HCT116 (cell line): ENCODE data around the gene SNRNP25. TPM values are rescaled to one million over a fixed set of nuclear protein-coding genes. Genes with fewer than 3 reads are reported as not detected.

Experiments
- ATAC-seq: fragments of 200-7000 bp; cut with Tn5 transposase; 2 replicates; pipeline ENCODE4 v1.9.1; 2020; ENCODE audit warnings: mild to moderate bottlenecking, moderate library complexity
- BruUV-seq: library from RNA; stranded (reverse); fragments of 400-500 nt; replicated peaks from 2 replicates; lab custom pipeline; 2021; lab: Mats Ljungman, UMichigan
- CTCF ChIA-PET: fragments of 300-600 bp; sonication (Branson Sonifier 250); formaldehyde crosslinking; loops from one replicate; lab custom pipeline; 2021; ENCODE audit warnings: antibody characterized with exemption; lab: Charles Lee
- POLR2A ChIA-PET: fragments of 300-600, 350-600 bp; sonication (Branson Sonifier 250); formaldehyde crosslinking; loops from one replicate; lab custom pipeline; 2021; ENCODE audit warnings: antibody characterized with exemption; lab: Charles Lee
- RAD21 ChIA-PET, 2 experiments: fragments of 300-600 bp; sonication (Branson Sonifier 250); formaldehyde crosslinking; loops; one replicate each; lab custom pipeline; 2023; ENCODE audit warnings: low total read pairs in 2 of 2; ENCODE audit not compliant: uncharacterized antibody in 2 of 2, unreplicated experiment in 2 of 2, low non-redundant PET in 1 of 2; lab: Charles Lee
- DNase-seq: peaks from one replicate; pipeline ENCODE4 v3.0.0-alpha.2; 2010; ENCODE audit warnings: low read depth, low spot score
- H2AFZ ChIP-seq: fragments of 200-600 bp; shearing (Covaris generic), sonication (generic); 2 replicates; pipeline ENCODE4 v1.6.1; 2017; ENCODE audit warnings: low read depth, mixed run types, mixed read lengths, antibody characterized with exemption, low read length; ENCODE audit not compliant: poor library complexity, severe bottlenecking
- H3K27ac ChIP-seq: 2 replicates; pipeline ENCODE4 v1.5.1; 2012; ENCODE audit warnings: low read depth, low read length
- H3K27me3 ChIP-seq: fragments of 200-600 bp; sonication (generic); 2 replicates; pipeline ENCODE4 v1.6.1; 2016; ENCODE audit warnings: mixed run types, low read length, mixed read lengths; ENCODE audit not compliant: insufficient read depth
- H3K36me3 ChIP-seq, 2 experiments: fragments of 200-500 bp in 1 of 2; fragments of 200-600 bp in 1 of 2; sonication (Bioruptor generic) in 1 of 2; sonication (generic) in 1 of 2; 2 replicates each; pipeline versions ENCODE4 v1.5.1 to v1.6.1; 2014 to 2016; ENCODE audit warnings: low read length in 2 of 2, inconsistent platforms in 1 of 2, mixed read lengths in 1 of 2, mixed run types in 1 of 2; ENCODE audit not compliant: insufficient read depth in 2 of 2, control insufficient read depth in 1 of 2
- H3K4me1 ChIP-seq, 2 experiments: fragments of 200-600 bp in 1 of 2; sonication (generic) in 1 of 2; 2 replicates each; pipeline versions ENCODE4 v1.5.1 to v1.6.1; 2012 to 2017; ENCODE audit warnings: low read length in 2 of 2, inconsistent platforms in 1 of 2, mild to moderate bottlenecking in 1 of 2, mixed read lengths in 1 of 2, mixed run types in 1 of 2, moderate library complexity in 1 of 2; ENCODE audit not compliant: insufficient read depth in 2 of 2, control insufficient read depth in 1 of 2
- H3K4me2 ChIP-seq: fragments of 200-600 bp; sonication (generic); 2 replicates; pipeline ENCODE4 v1.6.1; 2017; ENCODE audit warnings: mixed run types, low read length, mixed read lengths
- H3K4me3 ChIP-seq, 2 experiments: fragments of 200-600 bp in 1 of 2; sonication (generic) in 1 of 2; replicated peaks in 1 of 2; 2 replicates each; pipeline ENCODE4 v1.5.1; 2011 to 2016; ENCODE audit warnings: low read length in 2 of 2, control low read depth in 1 of 2, low read depth in 1 of 2, mild to moderate bottlenecking in 1 of 2, mixed read lengths in 1 of 2, mixed run types in 1 of 2
- H3K79me2 ChIP-seq: fragments of 200-600 bp; sonication (generic); 2 replicates; pipeline ENCODE4 v1.6.1; 2017; ENCODE audit warnings: mild to moderate bottlenecking, mixed run types, low read length, moderate library complexity, mixed read lengths; ENCODE audit not compliant: insufficient read depth
- H3K9ac ChIP-seq: fragments of 200-600 bp; sonication (generic); 2 replicates; pipeline ENCODE4 v1.6.1; 2016; ENCODE audit warnings: low read length, mixed read lengths
- H3K9me2 ChIP-seq: fragments of 200-600 bp; sonication (generic), shearing (Covaris generic); 2 replicates; pipeline ENCODE4 v1.6.1; 2017; ENCODE audit warnings: mixed run types, mild to moderate bottlenecking, moderate library complexity; ENCODE audit not compliant: insufficient read depth
- H3K9me3 ChIP-seq, 2 experiments: fragments of 200-500 bp in 1 of 2; fragments of 200-600 bp in 1 of 2; sonication (Bioruptor generic) in 1 of 2; sonication (generic) in 1 of 2; 2 replicates each; pipeline ENCODE4 v1.6.1; 2014 to 2017; ENCODE audit warnings: low read length in 2 of 2, mixed read lengths in 2 of 2, inconsistent platforms in 1 of 2, low read depth in 1 of 2, mild to moderate bottlenecking in 1 of 2, mixed run types in 1 of 2, moderate library complexity in 1 of 2; ENCODE audit not compliant: control insufficient read depth in 1 of 2, insufficient read depth in 1 of 2
- H4K20me1 ChIP-seq: fragments of 200-600 bp; sonication (generic), shearing (Covaris generic); 2 replicates; pipeline ENCODE4 v1.6.1; 2017; ENCODE audit warnings: mixed run types, mild to moderate bottlenecking, moderate library complexity; ENCODE audit not compliant: insufficient read depth
- ATF3 ChIP-seq: IDR thresholded peaks from 2 replicates; pipeline ENCODE4 v1.6.1; 2012
- CEBPB ChIP-seq: IDR thresholded peaks from 2 replicates; pipeline ENCODE4 v1.6.1; 2012; ENCODE audit warnings: low read depth
- JUND ChIP-seq: IDR thresholded peaks from 2 replicates; pipeline ENCODE4 v1.6.1; 2012
- SP1 ChIP-seq: IDR thresholded peaks from 2 replicates; pipeline ENCODE4 v1.6.1; 2012; ENCODE audit warnings: low read depth
- YY1 ChIP-seq: IDR thresholded peaks from 2 replicates; pipeline ENCODE4 v1.6.1; 2011; ENCODE audit warnings: low read length, low read depth, moderate library complexity, mild to moderate bottlenecking; ENCODE audit not compliant: insufficient replicate concordance; ENCODE audit errors: extremely low read depth
- intact Hi-C: fragments of 100-400 bp; cut with micrococcal nuclease; formaldehyde crosslinking; loops from 2 replicates; pipeline ENCODE4 v1.10.0; 2022
- total RNA-seq: library from RNA; stranded (reverse); gene quantifications from one replicate; pipeline ENCODE4 v1.2.1, GENCODE V29; 2021; ENCODE audit not compliant: unreplicated experiment
- TF ChIP-seq, protein P1 (sequence below): IDR thresholded peaks from 2 replicates; pipeline ENCODE4 v1.6.1; 2011; ENCODE audit warnings: mild to moderate bottlenecking, low read length, moderate library complexity; ENCODE audit not compliant: insufficient replicate concordance; ENCODE audit errors: extremely low read depth
- TF ChIP-seq, protein P2 (sequence below): IDR thresholded peaks from 2 replicates; pipeline ENCODE4 v1.6.1; 2012; ENCODE audit warnings: low read depth
- TF ChIP-seq, protein P3 (sequence below): IDR thresholded peaks from 2 replicates; pipeline ENCODE4 v1.6.1; 2012

Gene SNRNP25
- total RNA-seq, 1 experiment from 2014 or later: 24.5 TPM

DNA sequence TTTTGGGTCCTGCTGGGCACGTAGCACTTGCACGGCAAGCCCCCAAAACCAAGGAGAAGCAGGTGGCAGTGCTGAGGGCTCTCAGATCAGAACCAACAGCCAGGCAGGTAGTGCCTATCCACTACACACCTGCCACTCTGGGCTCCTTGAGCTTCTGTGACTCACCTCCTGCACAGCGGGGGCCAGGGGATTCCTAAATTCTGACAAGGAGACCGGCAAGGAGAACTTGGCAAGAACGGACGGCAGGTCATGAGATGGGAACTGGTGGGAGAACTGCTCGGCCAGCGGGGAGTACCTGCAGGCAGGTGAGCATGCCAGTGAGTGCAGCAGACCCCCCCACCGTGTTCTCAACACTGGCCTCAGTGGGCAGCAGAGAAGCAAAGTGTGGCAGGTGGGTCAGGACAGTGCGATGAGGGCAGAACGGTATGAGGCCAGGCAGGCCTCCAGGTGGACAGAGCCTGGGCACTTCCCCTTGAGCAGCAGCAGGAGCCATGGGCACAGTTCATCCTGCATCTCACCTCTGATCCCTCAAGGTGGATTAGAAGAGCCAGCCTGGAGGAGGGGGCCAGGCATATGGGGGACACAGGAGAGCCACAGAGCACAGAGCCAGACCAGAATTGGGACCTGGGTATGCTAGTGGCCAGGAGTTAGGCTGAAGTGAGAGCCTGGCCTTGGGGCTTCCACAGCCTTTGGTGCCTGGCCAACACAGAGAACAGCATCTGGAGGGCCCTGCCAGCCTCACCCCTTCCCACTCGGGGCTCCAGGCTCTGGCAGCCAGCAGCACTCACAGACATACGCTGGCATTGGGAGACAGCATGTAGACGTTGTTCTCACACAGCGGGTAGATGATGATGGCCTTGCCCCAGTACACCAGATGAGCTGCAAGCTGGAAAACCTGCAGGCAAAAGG, 39.1 kb downstream of the SNRNP25 start:
- Histone ChIP-seq H3K4me3 (no peak overlapping the region), H3K9me2 (no peaks in the 10 kb centered on the region), H3K9ac (no peak overlapping the region), H3K27ac (no peak overlapping the region)
- ATAC-seq: no peak
- TF ChIP-seq, protein P1, sequence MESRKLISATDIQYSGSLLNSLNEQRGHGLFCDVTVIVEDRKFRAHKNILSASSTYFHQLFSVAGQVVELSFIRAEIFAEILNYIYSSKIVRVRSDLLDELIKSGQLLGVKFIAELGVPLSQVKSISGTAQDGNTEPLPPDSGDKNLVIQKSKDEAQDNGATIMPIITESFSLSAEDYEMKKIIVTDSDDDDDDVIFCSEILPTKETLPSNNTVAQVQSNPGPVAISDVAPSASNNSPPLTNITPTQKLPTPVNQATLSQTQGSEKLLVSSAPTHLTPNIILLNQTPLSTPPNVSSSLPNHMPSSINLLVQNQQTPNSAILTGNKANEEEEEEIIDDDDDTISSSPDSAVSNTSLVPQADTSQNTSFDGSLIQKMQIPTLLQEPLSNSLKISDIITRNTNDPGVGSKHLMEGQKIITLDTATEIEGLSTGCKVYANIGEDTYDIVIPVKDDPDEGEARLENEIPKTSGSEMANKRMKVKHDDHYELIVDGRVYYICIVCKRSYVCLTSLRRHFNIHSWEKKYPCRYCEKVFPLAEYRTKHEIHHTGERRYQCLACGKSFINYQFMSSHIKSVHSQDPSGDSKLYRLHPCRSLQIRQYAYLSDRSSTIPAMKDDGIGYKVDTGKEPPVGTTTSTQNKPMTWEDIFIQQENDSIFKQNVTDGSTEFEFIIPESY: no peak
- TF ChIP-seq, all 23 proteins: peak for 0
- H3K27me3 ChIP-seq: no peaks in the 10 kb centered on the region
- no peaks in the 10 kb centered on the region for H3K79me2 ChIP-seq
- no peak overlapping the region for H3K4me2 ChIP-seq
- H3K9me3 ChIP-seq: no peaks in the 10 kb centered on the region
- ChIA-PET CTCF (no interaction called here), POLR2A (no interaction called here), RAD21 (no interaction called here)
- no peak for DNase-seq
- intact Hi-C loops: no loop called here
- no peaks in the 10 kb centered on the region for H3K36me3 ChIP-seq
- no peak overlapping the region for H2AFZ ChIP-seq
- BruUV-seq: no TSS peak
- H3K4me1 ChIP-seq: no peaks in the 10 kb centered on the region
- no peaks in the 10 kb centered on the region for H4K20me1 ChIP-seq

- ATAC-seq (no peak), DNase-seq (no peak)
- no peaks in the 10 kb centered on the region for H3K79me2 ChIP-seq
- TF ChIP-seq, protein P2, sequence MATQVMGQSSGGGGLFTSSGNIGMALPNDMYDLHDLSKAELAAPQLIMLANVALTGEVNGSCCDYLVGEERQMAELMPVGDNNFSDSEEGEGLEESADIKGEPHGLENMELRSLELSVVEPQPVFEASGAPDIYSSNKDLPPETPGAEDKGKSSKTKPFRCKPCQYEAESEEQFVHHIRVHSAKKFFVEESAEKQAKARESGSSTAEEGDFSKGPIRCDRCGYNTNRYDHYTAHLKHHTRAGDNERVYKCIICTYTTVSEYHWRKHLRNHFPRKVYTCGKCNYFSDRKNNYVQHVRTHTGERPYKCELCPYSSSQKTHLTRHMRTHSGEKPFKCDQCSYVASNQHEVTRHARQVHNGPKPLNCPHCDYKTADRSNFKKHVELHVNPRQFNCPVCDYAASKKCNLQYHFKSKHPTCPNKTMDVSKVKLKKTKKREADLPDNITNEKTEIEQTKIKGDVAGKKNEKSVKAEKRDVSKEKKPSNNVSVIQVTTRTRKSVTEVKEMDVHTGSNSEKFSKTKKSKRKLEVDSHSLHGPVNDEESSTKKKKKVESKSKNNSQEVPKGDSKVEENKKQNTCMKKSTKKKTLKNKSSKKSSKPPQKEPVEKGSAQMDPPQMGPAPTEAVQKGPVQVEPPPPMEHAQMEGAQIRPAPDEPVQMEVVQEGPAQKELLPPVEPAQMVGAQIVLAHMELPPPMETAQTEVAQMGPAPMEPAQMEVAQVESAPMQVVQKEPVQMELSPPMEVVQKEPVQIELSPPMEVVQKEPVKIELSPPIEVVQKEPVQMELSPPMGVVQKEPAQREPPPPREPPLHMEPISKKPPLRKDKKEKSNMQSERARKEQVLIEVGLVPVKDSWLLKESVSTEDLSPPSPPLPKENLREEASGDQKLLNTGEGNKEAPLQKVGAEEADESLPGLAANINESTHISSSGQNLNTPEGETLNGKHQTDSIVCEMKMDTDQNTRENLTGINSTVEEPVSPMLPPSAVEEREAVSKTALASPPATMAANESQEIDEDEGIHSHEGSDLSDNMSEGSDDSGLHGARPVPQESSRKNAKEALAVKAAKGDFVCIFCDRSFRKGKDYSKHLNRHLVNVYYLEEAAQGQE: no peak
- TF ChIP-seq, protein P1: no peak
- TF ChIP-seq JUND (no peak), CEBPB (no peak), ATF3 (no peak), YY1 (no peak), SP1 (no peak)
- TF ChIP-seq, protein P3, sequence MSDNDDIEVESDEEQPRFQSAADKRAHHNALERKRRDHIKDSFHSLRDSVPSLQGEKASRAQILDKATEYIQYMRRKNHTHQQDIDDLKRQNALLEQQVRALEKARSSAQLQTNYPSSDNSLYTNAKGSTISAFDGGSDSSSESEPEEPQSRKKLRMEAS: no peak
- ChIA-PET RAD21 (no interaction called here), CTCF (no interaction called here), POLR2A (no interaction called here)
- H3K4me3 ChIP-seq: no peak overlapping the region
- H3K36me3 ChIP-seq: no peaks in the 10 kb centered on the region
- intact Hi-C loops: no loop called here
- no peaks in the 10 kb centered on the region for H4K20me1 ChIP-seq
- no peak overlapping the region for H3K9ac ChIP-seq
- no peak overlapping the region for H2AFZ ChIP-seq
- no TSS peak for BruUV-seq
- H3K9me2 ChIP-seq: no peaks in the 10 kb centered on the region
- H3K27ac ChIP-seq: no peak overlapping the region
- no peaks in the 10 kb centered on the region for H3K4me1 ChIP-seq
- no peaks in the 10 kb centered on the region for H3K9me3 ChIP-seq
- H3K4me2 ChIP-seq: no peak overlapping the region
- no peaks in the 10 kb centered on the region for H3K27me3 ChIP-seq
Observed at GRCh38 chr16:94918-95265, 41.3 kb downstream of the SNRNP25 start.
